HS-5 (cell line): ENCODE results near the gene ARHGEF26.
"Not testable (repeated sequence)": the region's sequence is repeated elsewhere in the genome, so short reads cannot be mapped to it uniquely, and the experiment has no call there.

Experiments used
- DNase-seq: peaks from one replicate; pipeline ENCODE4 v3.0.0-alpha.2; 2012; ENCODE audit warnings: low read depth

The ARHGEF26 gene

GRCh38 chr3:154120961-154121700 is at the start of gene ARHGEF26:
Gene ARHGEF26, plus strand, starts transcription at chr3:154121390. Its CDS starts 603 bp downstream, at chr3:154121993.
- DNase-seq: peak; percentile 34

- DNase-seq: no peak
Measured at GRCh38 chr3:154074966-154075365, 46.2 kb upstream of the ARHGEF26 start.

- no peak for DNase-seq
Measured at GRCh38 chr3:154078672-154079071, 42.5 kb upstream of the ARHGEF26 start.

- DNase-seq: no peak
Measured at GRCh38 chr3:154081305-154081704, 39.9 kb upstream of the ARHGEF26 start.

GRCh38 chr3:154085071-154085470 is 36.1 kb upstream of the ARHGEF26 start:
- no peak for DNase-seq

GRCh38 chr3:154085799-154086198 is 35.4 kb upstream of the ARHGEF26 start:
- no peak for DNase-seq

GRCh38 chr3:154086286-154086685 is 34.9 kb upstream of the ARHGEF26 start:
- DNase-seq: no peak

GRCh38 chr3:154087756-154088480 is 33.3 kb upstream of the ARHGEF26 start:
- DNase-seq: not testable (repeated sequence)

- no peak for DNase-seq
Measured at GRCh38 chr3:154089421-154090420, 31.5 kb upstream of the ARHGEF26 start.

- DNase-seq: no peak
Measured at GRCh38 chr3:154094051-154094450, 27.1 kb upstream of the ARHGEF26 start.

- DNase-seq: no peak
Measured at GRCh38 chr3:154095832-154096421, 25.3 kb upstream of the ARHGEF26 start.

GRCh38 chr3:154098376-154098775 is 22.8 kb upstream of the ARHGEF26 start:
- DNase-seq: no peak

- no peak for DNase-seq
Measured at GRCh38 chr3:154100556-154100955, 20.6 kb upstream of the ARHGEF26 start.

GRCh38 chr3:154101250-154101649 is 19.9 kb upstream of the ARHGEF26 start:
- no peak for DNase-seq

- no peak for DNase-seq
Measured at GRCh38 chr3:154102225-154102624, 19.0 kb upstream of the ARHGEF26 start.

GRCh38 chr3:154105218-154105975 is 15.8 kb upstream of the ARHGEF26 start:
- DNase-seq: no peak

- DNase-seq: no peak
Measured at GRCh38 chr3:154111365-154111935, 9.7 kb upstream of the ARHGEF26 start.

- no peak for DNase-seq
Measured at GRCh38 chr3:154112146-154112852, 8.9 kb upstream of the ARHGEF26 start.

GRCh38 chr3:154113609-154114008 is 7.6 kb upstream of the ARHGEF26 start:
- DNase-seq: no peak

GRCh38 chr3:154115332-154115731 is 5.9 kb upstream of the ARHGEF26 start:
- no peak for DNase-seq
